ENCODE data around the gene CFAP99.
"Not testable (repeated sequence)": the region's sequence is repeated elsewhere in the genome, so short reads cannot be mapped to it uniquely, and the experiment has no call there.

The CFAP99 gene

GRCh38 chr4:2428496-2429213 lies 9.9 kb downstream of the CFAP99 start:
- no peak for DNase-seq (ENCODE audit: low read depth, low spot score)

- not testable (repeated sequence) for DNase-seq (ENCODE audit: low read depth, low spot score)
These were observed 11.4 kb downstream of the CFAP99 start for GRCh38 chr4:2429945-2430757.

- no peak for DNase-seq (ENCODE audit: low read depth, low spot score)
These were observed 13.2 kb downstream of the CFAP99 start for GRCh38 chr4:2432004-2432403.

- no peak for DNase-seq (ENCODE audit: low read depth, low spot score)
These were observed 14.3 kb downstream of the CFAP99 start for GRCh38 chr4:2432991-2433530.

- no peak for DNase-seq (ENCODE audit: low read depth, low spot score)
These were observed 15.0 kb downstream of the CFAP99 start for GRCh38 chr4:2433609-2434350.

- no peak for DNase-seq (ENCODE audit: low read depth, low spot score)
These were observed 15.7 kb downstream of the CFAP99 start for GRCh38 chr4:2434420-2434819.

GRCh38 chr4:2436301-2436700 lies 17.5 kb downstream of the CFAP99 start:
- DNase-seq (ENCODE audit: low read depth, low spot score) = no peak

- no peak for DNase-seq (ENCODE audit: low read depth, low spot score)
These were observed 18.2 kb downstream of the CFAP99 start for GRCh38 chr4:2436761-2437474.

GRCh38 chr4:2437475-2438215 lies 18.9 kb downstream of the CFAP99 start:
- no peak for DNase-seq (ENCODE audit: low read depth, low spot score)

- peak; percentile 59 for DNase-seq (ENCODE audit: low read depth, low spot score)
These were observed 20.3 kb downstream of the CFAP99 start for GRCh38 chr4:2438822-2439718.

GRCh38 chr4:2441393-2442174 lies 22.8 kb downstream of the CFAP99 start:
- no peak for DNase-seq (ENCODE audit: low read depth, low spot score)

- DNase-seq (ENCODE audit: low read depth, low spot score) = no peak
These were observed 23.6 kb downstream of the CFAP99 start for GRCh38 chr4:2442175-2442993.

- no peak for DNase-seq (ENCODE audit: low read depth, low spot score)
These were observed 24.4 kb downstream of the CFAP99 start for GRCh38 chr4:2443061-2443730.

- no peak for DNase-seq (ENCODE audit: low read depth, low spot score)
These were observed 25.4 kb downstream of the CFAP99 start for GRCh38 chr4:2443956-2444740.

- DNase-seq (ENCODE audit: low read depth, low spot score) = no peak
These were observed 26.4 kb downstream of the CFAP99 start for GRCh38 chr4:2445130-2445529.

GRCh38 chr4:2445571-2445970 lies 26.8 kb downstream of the CFAP99 start:
- DNase-seq (ENCODE audit: low read depth, low spot score) = no peak

Data from brain pericyte (primary cell).